Measurements from ENCODE around the gene ACAD10. TPM values are rescaled to one million over a fixed set of nuclear protein-coding genes. Genes with fewer than 3 reads are reported as not detected.

The ACAD10 gene
- total RNA-seq, 1 donor: 18.1 TPM

GRCh38 chr12:111768159-111768895, 82.5 kb downstream of the ACAD10 start:
- Histone ChIP-seq H3K4me1 (ENCODE audit: insufficient read depth, low read length) (peaks cover 13% of the 10 kb centered on the region), H2AFZ (ENCODE audit: low read length) (no peak overlapping the region), H3K4me2 (ENCODE audit: insufficient read depth, low read length) (peak overlapping the region; percentile 95), H3K27ac (ENCODE audit: low read depth, low read length) (no peak overlapping the region), H3K27me3 (ENCODE audit: insufficient read depth, low read length) (peaks cover 3% of the 10 kb centered on the region), H3K79me2 (ENCODE audit: insufficient read depth, low read length) (no peaks in the 10 kb centered on the region), H3K9me3 (ENCODE audit: low read depth, low read length) (no peaks in the 10 kb centered on the region), H3K36me3 (ENCODE audit: insufficient read depth, low read length) (no peaks in the 10 kb centered on the region), H4K20me1 (ENCODE audit: insufficient read depth, low read length) (peaks cover 2% of the 10 kb centered on the region), H3K4me3 (ENCODE audit: insufficient read depth, low read length) (no peak overlapping the region)
- TF ChIP-seq CTCF (IDR thresholded peaks at IDR 0.05; ENCODE audit: extremely low read depth, low read depth, low read length): no peak
- DNase-seq (ENCODE audit: insufficient read length, low spot score, missing footprints): no peak

GRCh38 chr12:111769599-111769998, 83.7 kb downstream of the ACAD10 start:
- no peak overlapping the region for H3K4me2 ChIP-seq (ENCODE audit: insufficient read depth, low read length)
- peaks cover 26% of the 10 kb centered on the region for H3K4me1 ChIP-seq (ENCODE audit: insufficient read depth, low read length)
- no peaks in the 10 kb centered on the region for H3K36me3 ChIP-seq (ENCODE audit: insufficient read depth, low read length)
- no peak for TF ChIP-seq CTCF (IDR thresholded peaks at IDR 0.05; ENCODE audit: extremely low read depth, low read depth, low read length)
- H3K9me3 ChIP-seq (ENCODE audit: low read depth, low read length): no peaks in the 10 kb centered on the region
- no peaks in the 10 kb centered on the region for H3K79me2 ChIP-seq (ENCODE audit: insufficient read depth, low read length)
- no peak overlapping the region for H2AFZ ChIP-seq (ENCODE audit: low read length)
- H3K4me3 ChIP-seq (ENCODE audit: insufficient read depth, low read length): no peak overlapping the region
- H3K27ac ChIP-seq (ENCODE audit: low read depth, low read length): no peak overlapping the region
- peaks cover 3% of the 10 kb centered on the region for H3K27me3 ChIP-seq (ENCODE audit: insufficient read depth, low read length)
- no peak for DNase-seq (ENCODE audit: insufficient read length, low spot score, missing footprints)
- H4K20me1 ChIP-seq (ENCODE audit: insufficient read depth, low read length): peaks cover 2% of the 10 kb centered on the region

- Histone ChIP-seq H3K4me2 (ENCODE audit: insufficient read depth, low read length) (peak overlapping the region; percentile 65), H4K20me1 (ENCODE audit: insufficient read depth, low read length) (peaks cover 2% of the 10 kb centered on the region), H2AFZ (ENCODE audit: low read length) (peak overlapping the region; percentile 34), H3K27me3 (ENCODE audit: insufficient read depth, low read length) (no peaks in the 10 kb centered on the region), H3K36me3 (ENCODE audit: insufficient read depth, low read length) (no peaks in the 10 kb centered on the region), H3K4me3 (ENCODE audit: insufficient read depth, low read length) (peak overlapping the region; percentile 44), H3K79me2 (ENCODE audit: insufficient read depth, low read length) (no peaks in the 10 kb centered on the region), H3K27ac (ENCODE audit: low read depth, low read length) (no peak overlapping the region), H3K4me1 (ENCODE audit: insufficient read depth, low read length) (peaks cover 29% of the 10 kb centered on the region), H3K9me3 (ENCODE audit: low read depth, low read length) (no peaks in the 10 kb centered on the region)
- DNase-seq (ENCODE audit: insufficient read length, low spot score, missing footprints): peak; percentile 92
- TF ChIP-seq CTCF (IDR thresholded peaks at IDR 0.05; ENCODE audit: extremely low read depth, low read depth, low read length): no peak
These were observed 88.1 kb downstream of the ACAD10 start for GRCh38 chr12:111773801-111774551.
